ENCODE data around the gene FAM168A.

Gene FAM168A

DNA sequence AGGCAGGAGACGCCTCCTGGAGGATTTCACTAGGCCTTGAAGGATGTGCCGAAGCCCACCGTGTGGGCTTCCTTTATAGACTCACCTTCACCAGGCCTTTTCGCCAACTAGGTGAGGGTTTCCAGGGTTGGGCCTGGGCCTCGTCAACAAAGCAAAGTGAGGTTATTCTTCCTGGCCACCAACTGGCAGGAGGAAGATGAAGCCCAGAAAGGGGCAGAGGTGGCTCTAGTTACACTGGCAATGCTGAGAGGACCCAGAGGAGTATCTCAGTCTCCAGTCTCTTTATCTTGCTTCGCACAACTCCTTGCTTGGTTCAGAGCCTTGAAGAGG lies 222.1 kb downstream of the FAM168A start:
- no peak for DNase-seq (ENCODE audit: low read depth)
- TF ChIP-seq, protein P1, sequence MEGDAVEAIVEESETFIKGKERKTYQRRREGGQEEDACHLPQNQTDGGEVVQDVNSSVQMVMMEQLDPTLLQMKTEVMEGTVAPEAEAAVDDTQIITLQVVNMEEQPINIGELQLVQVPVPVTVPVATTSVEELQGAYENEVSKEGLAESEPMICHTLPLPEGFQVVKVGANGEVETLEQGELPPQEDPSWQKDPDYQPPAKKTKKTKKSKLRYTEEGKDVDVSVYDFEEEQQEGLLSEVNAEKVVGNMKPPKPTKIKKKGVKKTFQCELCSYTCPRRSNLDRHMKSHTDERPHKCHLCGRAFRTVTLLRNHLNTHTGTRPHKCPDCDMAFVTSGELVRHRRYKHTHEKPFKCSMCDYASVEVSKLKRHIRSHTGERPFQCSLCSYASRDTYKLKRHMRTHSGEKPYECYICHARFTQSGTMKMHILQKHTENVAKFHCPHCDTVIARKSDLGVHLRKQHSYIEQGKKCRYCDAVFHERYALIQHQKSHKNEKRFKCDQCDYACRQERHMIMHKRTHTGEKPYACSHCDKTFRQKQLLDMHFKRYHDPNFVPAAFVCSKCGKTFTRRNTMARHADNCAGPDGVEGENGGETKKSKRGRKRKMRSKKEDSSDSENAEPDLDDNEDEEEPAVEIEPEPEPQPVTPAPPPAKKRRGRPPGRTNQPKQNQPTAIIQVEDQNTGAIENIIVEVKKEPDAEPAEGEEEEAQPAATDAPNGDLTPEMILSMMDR (conservative IDR thresholded peaks at IDR 0.05; ENCODE audit: low read length) = no peak
- peak overlapping the region; percentile 7; the same call in 1 of the 2 replicates for H3K4me3 ChIP-seq (ENCODE audit: low read length)

DNA sequence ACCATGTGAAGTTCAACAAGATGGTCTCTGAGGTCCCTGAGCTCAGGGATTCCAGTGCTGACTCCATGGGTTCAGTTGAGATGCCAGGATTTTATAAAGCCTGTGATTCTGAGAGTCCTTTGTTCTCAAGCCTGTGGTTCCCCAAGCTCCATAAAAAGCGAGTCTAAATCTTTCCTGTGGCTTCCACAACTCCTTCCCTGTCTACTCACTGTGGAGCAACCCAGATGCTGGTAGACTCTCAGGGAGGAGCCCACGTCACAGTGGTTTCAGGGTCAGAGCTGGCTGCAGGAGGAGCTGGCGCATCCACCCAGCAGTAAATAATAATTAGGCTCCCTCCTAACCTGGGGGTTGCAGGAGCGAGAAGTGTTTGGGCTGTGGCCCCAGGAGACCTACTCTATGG lies 223.8 kb downstream of the FAM168A start:
- TF ChIP-seq, protein P1 (conservative IDR thresholded peaks at IDR 0.05; ENCODE audit: low read length) = no peak
- H3K4me3 ChIP-seq (ENCODE audit: low read length) = no peak overlapping the region
- DNase-seq (ENCODE audit: low read depth) = peak; percentile 60

DNA sequence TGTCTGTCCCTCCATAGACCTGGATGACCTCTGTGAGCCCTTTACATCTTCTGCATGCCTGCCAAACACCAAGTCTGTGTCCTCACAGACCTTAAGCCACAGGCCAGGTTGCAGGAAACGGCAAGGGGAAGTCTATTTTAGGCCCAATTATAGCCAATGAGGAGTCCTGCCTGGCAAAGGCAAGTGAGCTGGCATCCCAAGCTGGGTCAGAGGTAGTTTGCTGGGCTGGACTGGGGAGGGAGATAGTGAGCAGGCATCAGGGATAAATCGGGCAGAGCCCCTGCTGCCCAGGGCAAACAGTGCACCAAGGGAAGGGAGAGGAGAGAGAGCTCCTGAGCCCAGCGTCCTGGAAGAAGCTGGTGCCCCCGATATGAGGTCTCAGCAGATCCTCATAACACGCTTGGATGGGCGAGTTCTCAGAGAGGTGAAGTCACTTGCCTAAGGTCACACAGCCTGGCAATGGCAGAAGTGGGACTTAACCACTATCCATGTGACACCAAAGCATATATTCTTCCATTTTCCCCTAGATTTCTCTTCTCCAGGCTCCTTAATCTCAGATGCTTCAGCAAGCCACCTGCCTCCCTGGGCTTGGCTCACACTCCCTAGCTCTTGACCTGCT lies 225.4 kb downstream of the FAM168A start:
- DNase-seq (ENCODE audit: low read depth) = peak; percentile 31
- TF ChIP-seq, protein P1 (conservative IDR thresholded peaks at IDR 0.05; ENCODE audit: low read length) = peak; percentile 38
- no peak overlapping the region for H3K4me3 ChIP-seq (ENCODE audit: low read length)

DNA sequence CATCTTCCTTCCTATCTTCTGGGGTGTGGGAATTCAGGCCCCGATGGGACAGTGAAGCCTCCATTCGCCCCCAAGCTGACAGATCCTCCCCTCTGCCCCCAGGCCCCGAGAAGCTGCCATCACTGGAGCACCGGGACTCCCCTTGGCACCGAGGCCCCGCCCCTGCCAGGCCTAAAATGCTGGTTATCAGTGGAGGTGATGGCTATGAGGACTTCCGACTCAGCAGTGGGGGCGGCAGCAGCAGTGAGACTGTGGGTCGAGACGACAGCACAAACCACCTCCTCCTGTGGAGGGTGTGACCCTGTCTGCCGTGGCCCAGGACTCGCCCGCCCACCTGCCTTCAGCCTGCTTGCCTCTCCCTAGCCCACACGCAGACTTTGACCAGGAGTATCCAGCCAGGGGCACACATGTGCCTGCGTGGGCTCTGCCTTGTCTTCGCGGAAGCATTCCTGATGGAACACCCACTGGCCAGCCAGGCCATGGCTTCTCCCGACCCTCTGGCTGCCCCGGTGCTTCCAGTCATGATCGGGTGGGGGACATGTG lies 230.4 kb downstream of the FAM168A start:
- no peak for DNase-seq (ENCODE audit: low read depth)
- TF ChIP-seq, protein P1 (conservative IDR thresholded peaks at IDR 0.05; ENCODE audit: low read length) = no peak
- no peak overlapping the region for H3K4me3 ChIP-seq (ENCODE audit: low read length)

DNA sequence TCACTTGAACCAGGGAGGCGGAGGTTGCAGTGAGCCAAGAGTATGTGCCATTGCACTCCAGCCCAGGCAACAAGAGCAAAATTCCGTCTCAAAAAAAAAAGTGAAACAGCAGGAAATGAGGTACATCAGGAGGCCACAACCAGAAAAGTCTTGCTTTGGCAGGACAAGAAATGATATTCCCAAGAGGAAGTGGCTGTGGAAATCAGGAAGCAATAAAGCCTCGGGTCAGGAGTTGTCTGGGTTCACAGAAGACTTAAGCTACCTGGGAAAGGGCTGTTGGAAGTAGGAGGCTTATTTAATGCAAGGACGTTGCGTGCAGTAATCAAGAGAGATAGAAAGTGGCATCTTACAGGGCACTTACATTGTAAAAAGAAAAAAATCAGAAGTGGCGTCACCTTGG lies 231.0 kb downstream of the FAM168A start:
- no peak for DNase-seq (ENCODE audit: low read depth)
- no peak overlapping the region for H3K4me3 ChIP-seq (ENCODE audit: low read length)
- TF ChIP-seq, protein P1 (conservative IDR thresholded peaks at IDR 0.05; ENCODE audit: low read length) = no peak

DNA sequence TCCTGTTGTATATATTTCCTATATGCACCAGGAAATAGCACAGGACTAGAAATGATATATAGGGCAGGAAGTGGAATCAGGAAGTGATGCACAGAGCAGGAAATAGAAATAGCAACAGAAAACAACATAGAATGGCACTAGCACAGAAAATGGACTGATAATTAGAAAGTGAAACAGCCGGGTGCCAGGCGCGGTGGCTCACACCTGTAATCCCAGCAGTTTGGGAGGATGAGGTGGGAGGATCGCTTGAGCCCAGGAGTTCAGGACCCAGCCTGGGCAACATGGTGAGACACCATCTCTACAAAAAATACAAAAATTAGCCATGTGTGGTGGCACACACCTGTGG lies 231.7 kb downstream of the FAM168A start:
- H3K4me3 ChIP-seq (ENCODE audit: low read length) = no peak overlapping the region
- DNase-seq (ENCODE audit: low read depth) = no peak
- TF ChIP-seq, protein P1 (conservative IDR thresholded peaks at IDR 0.05; ENCODE audit: low read length) = no peak

Measured in AG10803 (cell line).